A673 (cell line): ENCODE results near the gene TOE1.

Experiments
- CTCF ChIP-seq: fragments of 300-800, 200-600 bp; sonication (generic); conservative IDR thresholded peaks from 2 replicates; pipeline ENCODE4 v1.5.1; 2017; ENCODE audit warnings: low read depth, mild to moderate bottlenecking, antibody characterized with exemption, low read length, moderate library complexity, mixed read lengths
- EZH2 ChIP-seq: fragments of 200-600 bp; sonication (generic); IDR thresholded peaks from 2 replicates; pipeline ENCODE4 v1.6.1; 2017; ENCODE audit warnings: borderline replicate concordance, low read depth, mild to moderate bottlenecking, mixed read lengths, antibody characterized with exemption, low read length; ENCODE audit not compliant: poor library complexity, severe bottlenecking

DNA sequence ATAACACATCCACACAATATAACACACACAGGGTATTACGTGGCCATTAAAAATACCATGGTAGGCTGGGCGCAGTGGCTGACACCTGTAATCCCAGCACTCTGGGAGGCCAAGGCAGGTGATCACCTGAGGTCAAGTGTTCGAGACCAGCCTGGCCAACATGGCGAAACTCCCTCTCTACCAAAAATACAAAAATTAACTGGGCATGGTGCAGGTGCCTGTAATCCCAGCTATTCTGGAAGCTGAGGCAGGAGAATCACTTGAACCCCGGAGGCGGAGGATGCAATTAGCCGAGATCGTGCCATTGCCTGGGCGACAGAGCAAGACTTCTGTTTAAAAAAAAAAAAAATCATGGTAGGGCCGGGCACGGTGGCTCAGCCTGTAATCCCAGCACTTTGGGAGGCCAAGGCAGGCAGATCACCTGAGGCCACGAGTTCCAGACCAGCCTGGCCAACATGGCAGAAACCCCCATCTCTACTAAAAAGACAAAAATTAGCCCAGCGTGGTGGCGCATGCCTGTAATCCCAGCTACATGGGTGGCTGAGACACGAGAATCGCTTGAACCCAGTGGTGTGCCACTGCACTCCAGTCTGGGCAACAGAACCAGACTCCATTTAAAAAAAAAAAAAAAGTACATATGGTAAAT is 37.3 kb upstream of the TOE1 start:
- no peak for TF ChIP-seq CTCF
- no peak for TF ChIP-seq EZH2
